Vagina (tissue), 2 donors: ENCODE data around the gene DENND5A.

Experiments used
- POLR2A ChIP-seq, 2 donors: fragments of 450-650 bp; IDR thresholded peaks; one replicate each; pipeline ENCODE4 v1.6.1; 2017; ENCODE audit warnings: antibody characterized with exemption in 2 of 2, mild to moderate bottlenecking in 2 of 2, moderate library complexity in 2 of 2
- POLR2AphosphoS5 ChIP-seq, 2 donors: sonication (generic); formaldehyde crosslinking; IDR thresholded peaks; one replicate each; pipeline ENCODE4 v1.9.0; 2017; ENCODE audit warnings: antibody characterized with exemption in 2 of 2, mild to moderate bottlenecking in 2 of 2, low read depth in 1 of 2; ENCODE audit not compliant: insufficient read depth in 1 of 2
- TF ChIP-seq, protein P1 (sequence below), 3 experiments: fragments of 450-650 bp in 2 of 3; fragments of 200-600 bp in 1 of 3; sonication (generic) in 1 of 3; IDR thresholded peaks; one replicate each; pipeline ENCODE4 v1.5.1; 2017 to 2019; ENCODE audit warnings: antibody characterized with exemption in 3 of 3, mild to moderate bottlenecking in 2 of 3, moderate library complexity in 2 of 3

GRCh38 chr11:9232482-9232881 lies 32.7 kb downstream of the DENND5A start:
- TF ChIP-seq POLR2A (IDR thresholded peaks at IDR 0.05) (no peak), POLR2AphosphoS5 (IDR thresholded peaks at IDR 0.05; ENCODE audit: insufficient read depth in 1 of 2, low read depth in 1 of 2) (no peak)
- TF ChIP-seq, protein P1, sequence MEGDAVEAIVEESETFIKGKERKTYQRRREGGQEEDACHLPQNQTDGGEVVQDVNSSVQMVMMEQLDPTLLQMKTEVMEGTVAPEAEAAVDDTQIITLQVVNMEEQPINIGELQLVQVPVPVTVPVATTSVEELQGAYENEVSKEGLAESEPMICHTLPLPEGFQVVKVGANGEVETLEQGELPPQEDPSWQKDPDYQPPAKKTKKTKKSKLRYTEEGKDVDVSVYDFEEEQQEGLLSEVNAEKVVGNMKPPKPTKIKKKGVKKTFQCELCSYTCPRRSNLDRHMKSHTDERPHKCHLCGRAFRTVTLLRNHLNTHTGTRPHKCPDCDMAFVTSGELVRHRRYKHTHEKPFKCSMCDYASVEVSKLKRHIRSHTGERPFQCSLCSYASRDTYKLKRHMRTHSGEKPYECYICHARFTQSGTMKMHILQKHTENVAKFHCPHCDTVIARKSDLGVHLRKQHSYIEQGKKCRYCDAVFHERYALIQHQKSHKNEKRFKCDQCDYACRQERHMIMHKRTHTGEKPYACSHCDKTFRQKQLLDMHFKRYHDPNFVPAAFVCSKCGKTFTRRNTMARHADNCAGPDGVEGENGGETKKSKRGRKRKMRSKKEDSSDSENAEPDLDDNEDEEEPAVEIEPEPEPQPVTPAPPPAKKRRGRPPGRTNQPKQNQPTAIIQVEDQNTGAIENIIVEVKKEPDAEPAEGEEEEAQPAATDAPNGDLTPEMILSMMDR (IDR thresholded peaks at IDR 0.05) = no peak
